ENCODE results near the gene SND1. TPM values are rescaled to one million over a fixed set of nuclear protein-coding genes. Genes with fewer than 3 reads are reported as not detected.
A peak's percentile ranks its signal among the peaks of the same experiment; 100 is the strongest.
"Not testable (repeated sequence)": the region's sequence is repeated elsewhere in the genome, so short reads cannot be mapped to it uniquely, and the experiment has no call there.

The SND1 gene
- polyA plus RNA-seq, 3 donors, result 46.5 to 97.3 (median 79.8) TPM

DNA sequence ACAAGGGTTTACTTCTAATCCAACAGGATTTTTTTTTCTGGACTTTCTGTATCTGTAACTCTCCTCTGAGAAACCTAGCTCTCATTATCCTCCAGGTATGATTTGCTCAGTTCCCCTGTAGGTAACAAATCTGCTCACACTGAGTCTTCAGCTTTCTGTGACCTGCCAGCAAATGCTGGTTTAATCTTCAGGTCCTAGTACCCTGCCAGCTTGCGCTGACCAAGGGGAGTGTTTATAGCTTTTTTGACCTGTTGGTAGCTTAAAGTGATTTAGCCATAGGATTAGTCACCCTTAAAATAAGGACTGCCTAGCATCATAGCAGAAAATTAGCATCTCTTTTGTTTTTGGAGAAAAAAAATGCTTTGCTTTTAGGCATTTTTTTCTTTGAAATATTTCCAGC is 22.4 kb downstream of the SND1 start:
- H3K27ac Mint-ChIP-seq, result peak overlapping the region in 1 of 7 donors; percentile 50
- Histone ChIP-seq H3K27ac (ENCODE audit: low read depth in 1 of 2, low read length in 2 of 2) (no peak overlapping the region), H3K4me1 (ENCODE audit: control insufficient read depth in 1 of 2, insufficient read depth in 2 of 2, low read length in 2 of 2) (no peaks in the 10 kb centered on the region), H3K4me3 (replicated peaks in 1 of 3; ENCODE audit: low read depth in 2 of 3, low read length in 3 of 3) (no peak overlapping the region), H3K36me3 (replicated peaks in 1 of 2; ENCODE audit: control insufficient read depth in 1 of 2, insufficient read depth in 2 of 2, low read length in 2 of 2) (peaks cover 11 to 71% of the 10 kb centered on the region in 2 donors), H3K9me3 (replicated peaks in 1 of 2; ENCODE audit: control insufficient read depth in 1 of 2, insufficient read depth in 1 of 2, low read length in 2 of 2) (peaks cover 0 to under 1% of the 10 kb centered on the region in 2 donors), H3K27me3 (ENCODE audit: control insufficient read depth in 2 of 2, insufficient read depth in 2 of 2, low read length in 2 of 2) (no peaks in the 10 kb centered on the region), H3K9ac (ENCODE audit: insufficient read depth, low read length, poor library complexity, severe bottlenecking) (no peak overlapping the region), H2AFZ (ENCODE audit: insufficient read depth, low read depth, low read length, poor library complexity, severe bottlenecking) (no peak overlapping the region), H3K4me2 (replicated peaks; ENCODE audit: extremely low read depth, low read length, poor library complexity, severe bottlenecking) (no peak overlapping the region), H4K20me1 (ENCODE audit: insufficient read depth, low read length) (peaks cover 82% of the 10 kb centered on the region), H3K79me2 (ENCODE audit: insufficient read depth, low read length) (peaks cover 97% of the 10 kb centered on the region)
- intact Hi-C loops (cut with micrococcal nuclease), result no loop called here
- H3K27me3 Mint-ChIP-seq (ENCODE audit: low read depth in 3 of 3), result no peaks in the 10 kb centered on the region
- no peak for DNase-seq
- no CpG with 5 or more reads among the region's 1 CpG for WGBS (ENCODE audit: insufficient coverage)
- peaks cover 55 to 73% of the 10 kb centered on the region in 2 donors for H3K36me3 Mint-ChIP-seq
- no peak overlapping the region for H3K4me3 Mint-ChIP-seq
- H3K9me3 Mint-ChIP-seq, result peaks cover 0 to 4% (median 2%) of the 10 kb centered on the region in 7 donors
- H3K4me1 Mint-ChIP-seq, result peaks cover 4% of the 10 kb centered on the region
- TF ChIP-seq, protein P1, sequence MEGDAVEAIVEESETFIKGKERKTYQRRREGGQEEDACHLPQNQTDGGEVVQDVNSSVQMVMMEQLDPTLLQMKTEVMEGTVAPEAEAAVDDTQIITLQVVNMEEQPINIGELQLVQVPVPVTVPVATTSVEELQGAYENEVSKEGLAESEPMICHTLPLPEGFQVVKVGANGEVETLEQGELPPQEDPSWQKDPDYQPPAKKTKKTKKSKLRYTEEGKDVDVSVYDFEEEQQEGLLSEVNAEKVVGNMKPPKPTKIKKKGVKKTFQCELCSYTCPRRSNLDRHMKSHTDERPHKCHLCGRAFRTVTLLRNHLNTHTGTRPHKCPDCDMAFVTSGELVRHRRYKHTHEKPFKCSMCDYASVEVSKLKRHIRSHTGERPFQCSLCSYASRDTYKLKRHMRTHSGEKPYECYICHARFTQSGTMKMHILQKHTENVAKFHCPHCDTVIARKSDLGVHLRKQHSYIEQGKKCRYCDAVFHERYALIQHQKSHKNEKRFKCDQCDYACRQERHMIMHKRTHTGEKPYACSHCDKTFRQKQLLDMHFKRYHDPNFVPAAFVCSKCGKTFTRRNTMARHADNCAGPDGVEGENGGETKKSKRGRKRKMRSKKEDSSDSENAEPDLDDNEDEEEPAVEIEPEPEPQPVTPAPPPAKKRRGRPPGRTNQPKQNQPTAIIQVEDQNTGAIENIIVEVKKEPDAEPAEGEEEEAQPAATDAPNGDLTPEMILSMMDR (IDR thresholded peaks at IDR 0.05), result no peak

DNA sequence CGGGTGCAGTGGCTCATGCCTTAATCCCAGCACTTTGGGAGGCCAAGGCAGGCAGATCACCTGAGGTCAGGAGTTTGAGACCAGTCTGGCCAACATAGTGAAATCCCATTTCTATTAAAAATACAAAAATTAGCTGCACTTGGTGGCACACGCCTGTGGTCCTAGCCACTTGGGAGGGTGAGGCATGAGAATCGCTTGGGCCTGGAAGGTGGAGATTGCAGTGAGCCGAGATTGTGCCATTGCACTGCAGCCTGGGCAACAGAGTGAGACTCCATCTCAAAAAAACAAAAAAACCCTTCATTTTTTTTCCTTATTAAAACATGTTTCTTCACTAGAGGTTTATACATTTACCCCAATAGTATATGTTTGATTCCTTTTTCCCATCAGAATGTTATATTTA is 22.9 kb downstream of the SND1 start:
- H3K9me3 ChIP-seq (replicated peaks in 1 of 2; ENCODE audit: control insufficient read depth in 1 of 2, insufficient read depth in 1 of 2, low read length in 2 of 2); H3K4me1 ChIP-seq (ENCODE audit: control insufficient read depth in 1 of 2, insufficient read depth in 2 of 2, low read length in 2 of 2); H3K4me3 ChIP-seq (replicated peaks in 1 of 3; ENCODE audit: low read depth in 2 of 3, low read length in 3 of 3); H2AFZ ChIP-seq (ENCODE audit: insufficient read depth, low read depth, low read length, poor library complexity, severe bottlenecking); H3K9ac ChIP-seq (ENCODE audit: insufficient read depth, low read length, poor library complexity, severe bottlenecking); H3K27me3 ChIP-seq (ENCODE audit: control insufficient read depth in 2 of 2, insufficient read depth in 2 of 2, low read length in 2 of 2); DNase-seq; H3K4me2 ChIP-seq (replicated peaks; ENCODE audit: extremely low read depth, low read length, poor library complexity, severe bottlenecking); H3K4me3 Mint-ChIP-seq; H3K27me3 Mint-ChIP-seq (ENCODE audit: low read depth in 3 of 3); H3K4me1 Mint-ChIP-seq; intact Hi-C loops (cut with micrococcal nuclease); H3K27ac ChIP-seq (ENCODE audit: low read depth in 1 of 2, low read length in 2 of 2); H3K27ac Mint-ChIP-seq: not testable (repeated sequence)
- H3K9me3 Mint-ChIP-seq, result peaks cover 4 to 10% (median 7%) of the 10 kb centered on the region in 7 donors
- H3K36me3 Mint-ChIP-seq, result peaks cover 58 to 73% of the 10 kb centered on the region in 2 donors
- Histone ChIP-seq H3K36me3 (replicated peaks in 1 of 2; ENCODE audit: control insufficient read depth in 1 of 2, insufficient read depth in 2 of 2, low read length in 2 of 2) (peaks cover 11 to 74% of the 10 kb centered on the region in 2 donors), H3K79me2 (ENCODE audit: insufficient read depth, low read length) (peaks cover 97% of the 10 kb centered on the region), H4K20me1 (ENCODE audit: insufficient read depth, low read length) (peaks cover 80% of the 10 kb centered on the region)
- WGBS (ENCODE audit: insufficient coverage), result no CpG with 5 or more reads among the region's 4 CpGs

All from CD14-positive monocyte (primary cell).